DOHH2 (cell line): Measurements from ENCODE around the gene REP15.

ENCODE experiments used
- H3F3A ChIP-seq: fragments of 200-600 bp; sonication (generic), shearing (Covaris generic); 2 replicates; pipeline ENCODE4 v1.6.0; 2016; ENCODE audit warnings: antibody characterized with exemption, mild to moderate bottlenecking; ENCODE audit not compliant: control insufficient read depth, insufficient read depth
- H3K27ac ChIP-seq: fragments of 200-600 bp; sonication (generic); 2 replicates; pipeline ENCODE4 v1.5.1; 2014; ENCODE audit warnings: low read depth, mild to moderate bottlenecking, low read length, moderate library complexity
- H3K27me3 ChIP-seq: fragments of 200-600 bp; sonication (generic); 2 replicates; pipeline ENCODE4 v1.6.1; 2014; ENCODE audit warnings: mild to moderate bottlenecking, low read length, mixed read lengths; ENCODE audit not compliant: control insufficient read depth
- H3K36me3 ChIP-seq: fragments of 200-600 bp; sonication (generic); 2 replicates; pipeline ENCODE4 v1.6.1; 2014; ENCODE audit warnings: mild to moderate bottlenecking, low read length, moderate library complexity, mixed read lengths; ENCODE audit not compliant: control insufficient read depth
- H3K4me1 ChIP-seq: fragments of 200-600 bp; sonication (generic); 2 replicates; pipeline ENCODE4 v1.6.1; 2014; ENCODE audit warnings: mild to moderate bottlenecking, low read length, mixed read lengths; ENCODE audit not compliant: control insufficient read depth
- H3K4me2 ChIP-seq: fragments of 200-600 bp; sonication (generic); 2 replicates; pipeline ENCODE4 v1.6.0; 2014; ENCODE audit warnings: mild to moderate bottlenecking, low read length, moderate library complexity
- H3K4me3 ChIP-seq: fragments of 200-600 bp; sonication (generic); 2 replicates; pipeline ENCODE4 v1.5.1; 2014; ENCODE audit warnings: mild to moderate bottlenecking, low read length, mixed read lengths
- H3K79me2 ChIP-seq: fragments of 200-600 bp; sonication (generic); 2 replicates; pipeline ENCODE4 v1.6.1; 2014; ENCODE audit warnings: mild to moderate bottlenecking, low read length, mixed read lengths; ENCODE audit not compliant: control insufficient read depth
- H3K9me2 ChIP-seq: fragments of 200-600 bp; sonication (generic); replicated peaks from 2 replicates; pipeline ENCODE4 v1.6.1; 2014; ENCODE audit warnings: mild to moderate bottlenecking, low read length, mixed read lengths; ENCODE audit not compliant: control insufficient read depth
- H3K9me3 ChIP-seq: fragments of 200-600 bp; sonication (generic); 2 replicates; pipeline ENCODE4 v1.6.1; 2014; ENCODE audit warnings: antibody characterized with exemption, low read length, mixed read lengths; ENCODE audit not compliant: control insufficient read depth, insufficient read depth
- H4K20me1 ChIP-seq: fragments of 200-600 bp; sonication (generic); 2 replicates; pipeline ENCODE4 v1.6.0; 2014; ENCODE audit warnings: low read depth, mild to moderate bottlenecking, antibody characterized with exemption, low read length, moderate library complexity; ENCODE audit not compliant: control insufficient read depth, insufficient read depth
- CTCF ChIP-seq: fragments of 200-600 bp; sonication (generic); IDR thresholded peaks from one replicate; pipeline ENCODE4 v1.5.1; 2014; ENCODE audit warnings: antibody characterized with exemption, mild to moderate bottlenecking, low read depth, low read length; ENCODE audit not compliant: poor library complexity, severe bottlenecking
- EZH2phosphoT487 ChIP-seq: fragments of 200-600 bp; sonication (generic); IDR thresholded peaks from 2 replicates; pipeline ENCODE4 v1.6.1; 2017; ENCODE audit warnings: borderline replicate concordance, mild to moderate bottlenecking, antibody characterized with exemption, low read length, moderate library complexity, mixed read lengths

REP15 gene

DNA sequence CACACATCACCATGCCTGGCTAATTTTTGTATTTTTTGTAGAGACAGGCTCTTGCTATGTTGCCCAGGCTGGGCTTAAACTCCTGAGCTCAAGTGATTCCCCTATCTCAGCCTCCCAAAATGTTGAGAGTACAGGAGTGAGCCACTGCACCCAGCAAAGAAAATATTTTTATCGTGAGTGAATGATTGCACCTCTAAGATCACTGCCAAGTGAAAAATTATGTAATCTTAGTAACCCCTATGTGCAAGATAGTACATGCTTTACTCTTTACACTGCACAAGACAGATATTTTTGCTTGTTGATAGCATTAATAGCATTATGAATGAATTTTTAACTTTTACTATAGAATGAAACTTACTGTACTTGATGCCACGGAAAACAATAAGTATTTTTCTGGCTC, 11.0 kb downstream of the REP15 start:
- H3F3A ChIP-seq = no peaks in the 10 kb centered on the region
- H3K79me2 ChIP-seq = peaks cover 16% of the 10 kb centered on the region
- H3K9me3 ChIP-seq = no peaks in the 10 kb centered on the region
- H4K20me1 ChIP-seq = 0 out of 2 replicates have a peak, but pooled peaks cover 5% of the 10 kb centered on the region
- no peak overlapping the region for H3K4me2 ChIP-seq
- H3K27me3 ChIP-seq = no peaks in the 10 kb centered on the region
- peaks cover 12% of the 10 kb centered on the region for H3K4me1 ChIP-seq
- peaks cover 6% of the 10 kb centered on the region; the same call in 1 of the 2 replicates for H3K36me3 ChIP-seq
- TF ChIP-seq EZH2phosphoT487 = no peak
- no peak for TF ChIP-seq CTCF
- no peak overlapping the region for H3K4me3 ChIP-seq
- H3K27ac ChIP-seq = no peak overlapping the region
- no peaks in the 10 kb centered on the region for H3K9me2 ChIP-seq

DNA sequence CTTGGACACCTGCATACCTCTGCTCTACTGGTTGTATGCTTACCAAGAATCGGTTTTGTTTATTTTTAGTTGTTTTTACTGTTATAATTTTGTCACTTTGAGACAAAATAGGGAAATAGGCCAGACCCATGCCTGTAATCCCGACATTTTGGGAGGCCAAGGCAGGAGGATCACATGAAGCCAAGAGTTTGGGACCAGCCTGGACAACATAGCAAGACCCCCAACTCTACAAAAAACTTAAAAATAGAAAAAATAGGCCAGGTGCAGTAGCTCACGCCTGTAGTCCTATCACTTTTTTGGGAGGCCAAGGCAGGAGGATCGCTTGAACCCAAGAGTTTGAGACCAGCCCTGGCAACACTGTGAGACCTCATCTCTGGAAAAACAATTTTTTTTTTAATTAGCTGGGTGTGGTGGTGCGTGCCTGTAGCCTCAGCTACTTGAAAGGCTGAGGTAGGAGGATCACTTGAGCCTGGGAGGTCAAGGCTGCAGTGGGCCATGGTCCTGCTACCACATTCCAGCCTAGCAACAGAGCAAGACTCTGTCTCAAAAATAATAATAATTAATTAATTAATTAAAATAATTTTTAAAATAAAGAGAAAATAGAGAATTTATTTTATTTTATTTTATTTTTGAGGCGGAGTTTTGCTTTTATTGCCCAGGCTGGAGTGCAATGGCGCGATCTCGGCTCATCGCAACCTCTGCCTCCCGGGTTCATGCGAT, 13.1 kb downstream of the REP15 start:
- Histone ChIP-seq H3K36me3 (peaks cover 23% of the 10 kb centered on the region), H3K9me3 (no peaks in the 10 kb centered on the region), H3K4me1 (peaks cover 18% of the 10 kb centered on the region), H3K27ac (no peak overlapping the region), H3F3A (no peaks in the 10 kb centered on the region), H4K20me1 (0 out of 2 replicates have a peak, but pooled peaks cover 8% of the 10 kb centered on the region), H3K27me3 (no peaks in the 10 kb centered on the region), H3K4me2 (0 out of 2 replicates have a peak overlapping the region, but pooled peaks have one; percentile 78), H3K9me2 (no peaks in the 10 kb centered on the region), H3K4me3 (peak overlapping the region; percentile 94; the same call in 1 of the 2 replicates), H3K79me2 (peaks cover 38% of the 10 kb centered on the region)
- no peak for TF ChIP-seq EZH2phosphoT487
- TF ChIP-seq CTCF = no peak

GRCh38 chr12:27709932-27710591, 13.8 kb downstream of the REP15 start:
- peaks cover 27% of the 10 kb centered on the region for H3K36me3 ChIP-seq
- H3K4me3 ChIP-seq = peak overlapping the region; percentile 94
- H4K20me1 ChIP-seq = 0 out of 2 replicates have a peak, but pooled peaks cover 8% of the 10 kb centered on the region
- TF ChIP-seq CTCF (no peak), EZH2phosphoT487 (no peak)
- no peaks in the 10 kb centered on the region for H3K9me3 ChIP-seq
- no peaks in the 10 kb centered on the region for H3K9me2 ChIP-seq
- H3K4me2 ChIP-seq = peak overlapping the region; percentile 78
- H3F3A ChIP-seq = no peaks in the 10 kb centered on the region
- H3K4me1 ChIP-seq = peaks cover 18% of the 10 kb centered on the region
- H3K27me3 ChIP-seq = no peaks in the 10 kb centered on the region
- H3K79me2 ChIP-seq = peaks cover 44% of the 10 kb centered on the region
- H3K27ac ChIP-seq = peak overlapping the region; percentile 17; the same call in 1 of the 2 replicates
